OCI-LY3 (cell line): ENCODE measurements around the gene CREBBP.

Experiments used
- H2AFZ ChIP-seq: fragments of 200-600, 300-600 bp; shearing (Covaris generic); 2 replicates; pipeline ENCODE4 v1.6.0; 2014; ENCODE audit warnings: antibody characterized with exemption, low read depth, low read length
- H3K27ac ChIP-seq: fragments of 200-600, 300-600 bp; sonication (generic); 2 replicates; pipeline ENCODE4 v1.5.1; 2014; ENCODE audit warnings: mild to moderate bottlenecking, low read length, moderate library complexity, mixed read lengths
- H3K27me3 ChIP-seq: fragments of 200-600, 300-600 bp; sonication (generic); 2 replicates; pipeline ENCODE4 v1.6.1; 2014; ENCODE audit warnings: low read depth, low read length, mixed read lengths
- H3K36me3 ChIP-seq: fragments of 200-600, 300-600 bp; sonication (generic); replicated peaks from 2 replicates; pipeline ENCODE3; 2014; ENCODE audit warnings: low read depth, low read length, mixed read lengths
- H3K4me1 ChIP-seq: fragments of 300-600, 200-600 bp; sonication (generic); 2 replicates; pipeline ENCODE4 v1.6.1; 2014; ENCODE audit warnings: low read length, mixed read lengths
- H3K4me2 ChIP-seq: fragments of 200-600, 300-600 bp; sonication (generic); 2 replicates; pipeline ENCODE4 v1.6.1; 2014; ENCODE audit warnings: low read length, mixed read lengths
- H3K4me3 ChIP-seq: fragments of 300-600, 200-600 bp; sonication (generic); 2 replicates; pipeline ENCODE4 v1.5.1; 2014; ENCODE audit warnings: antibody characterized with exemption, mild to moderate bottlenecking, low read length, moderate library complexity
- H3K79me2 ChIP-seq: fragments of 300-600, 200-600 bp; shearing (Covaris generic); 2 replicates; pipeline ENCODE4 v1.6.1; 2014; ENCODE audit warnings: mild to moderate bottlenecking, low read length, mixed read lengths
- H3K9ac ChIP-seq: fragments of 300-600, 200-600 bp; shearing (Covaris generic); 2 replicates; pipeline ENCODE4 v1.6.0; 2014; ENCODE audit warnings: mild to moderate bottlenecking, low read length, moderate library complexity
- H3K9me3 ChIP-seq: fragments of 200-600, 300-600 bp; shearing (Covaris generic); 2 replicates; pipeline ENCODE4 v1.6.1; 2014; ENCODE audit warnings: low read length, mixed read lengths; ENCODE audit not compliant: insufficient read depth
- H4K20me1 ChIP-seq: fragments of 200-600, 300-600 bp; sonication (generic); 2 replicates; pipeline ENCODE4 v1.6.1; 2016; ENCODE audit warnings: low read length, mixed read lengths; ENCODE audit not compliant: insufficient read depth
- EZH2phosphoT487 ChIP-seq: fragments of 200-600 bp; shearing (Covaris generic); IDR thresholded peaks from 2 replicates; pipeline ENCODE4 v1.6.1; 2018; ENCODE audit warnings: antibody characterized with exemption, mixed run types, low read depth
- TF ChIP-seq, protein P1 (sequence below): fragments of 200-600, 300-600 bp; sonication (generic); IDR thresholded peaks from 2 replicates; pipeline ENCODE4 v1.5.1; 2014; ENCODE audit warnings: antibody characterized with exemption, low read length, low read depth

The CREBBP gene

DNA sequence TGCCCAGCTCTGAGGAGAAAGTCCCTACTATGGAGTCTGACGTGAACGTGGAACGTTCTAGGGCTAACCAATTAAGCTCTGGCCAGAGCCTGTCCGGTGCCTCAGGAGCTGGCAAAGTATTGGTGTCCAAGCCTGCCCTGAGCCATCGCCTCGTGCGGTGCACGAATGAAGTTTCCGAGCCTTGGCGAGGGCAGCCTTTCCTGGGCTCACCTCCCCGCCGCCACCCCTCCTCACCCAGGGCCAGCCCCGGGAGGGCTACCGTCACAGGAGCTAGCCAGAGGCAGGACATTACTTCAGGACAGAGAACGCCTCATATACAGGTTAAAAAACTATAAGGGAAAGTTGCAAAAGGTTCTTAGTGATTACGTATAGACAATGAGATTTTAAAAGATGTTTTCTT lies 139.6 kb downstream of the CREBBP start:
- Histone ChIP-seq H4K20me1 (no peaks in the 10 kb centered on the region), H3K4me1 (no peaks in the 10 kb centered on the region), H3K36me3 (peaks cover 22% of the 10 kb centered on the region), H3K9me3 (no peaks in the 10 kb centered on the region), H3K4me2 (no peak overlapping the region), H2AFZ (no peak overlapping the region), H3K79me2 (no peaks in the 10 kb centered on the region), H3K27ac (no peak overlapping the region), H3K27me3 (no peaks in the 10 kb centered on the region), H3K4me3 (no peak overlapping the region), H3K9ac (no peak overlapping the region)
- TF ChIP-seq, protein P1, sequence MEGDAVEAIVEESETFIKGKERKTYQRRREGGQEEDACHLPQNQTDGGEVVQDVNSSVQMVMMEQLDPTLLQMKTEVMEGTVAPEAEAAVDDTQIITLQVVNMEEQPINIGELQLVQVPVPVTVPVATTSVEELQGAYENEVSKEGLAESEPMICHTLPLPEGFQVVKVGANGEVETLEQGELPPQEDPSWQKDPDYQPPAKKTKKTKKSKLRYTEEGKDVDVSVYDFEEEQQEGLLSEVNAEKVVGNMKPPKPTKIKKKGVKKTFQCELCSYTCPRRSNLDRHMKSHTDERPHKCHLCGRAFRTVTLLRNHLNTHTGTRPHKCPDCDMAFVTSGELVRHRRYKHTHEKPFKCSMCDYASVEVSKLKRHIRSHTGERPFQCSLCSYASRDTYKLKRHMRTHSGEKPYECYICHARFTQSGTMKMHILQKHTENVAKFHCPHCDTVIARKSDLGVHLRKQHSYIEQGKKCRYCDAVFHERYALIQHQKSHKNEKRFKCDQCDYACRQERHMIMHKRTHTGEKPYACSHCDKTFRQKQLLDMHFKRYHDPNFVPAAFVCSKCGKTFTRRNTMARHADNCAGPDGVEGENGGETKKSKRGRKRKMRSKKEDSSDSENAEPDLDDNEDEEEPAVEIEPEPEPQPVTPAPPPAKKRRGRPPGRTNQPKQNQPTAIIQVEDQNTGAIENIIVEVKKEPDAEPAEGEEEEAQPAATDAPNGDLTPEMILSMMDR: no peak
- TF ChIP-seq EZH2phosphoT487: no peak

DNA sequence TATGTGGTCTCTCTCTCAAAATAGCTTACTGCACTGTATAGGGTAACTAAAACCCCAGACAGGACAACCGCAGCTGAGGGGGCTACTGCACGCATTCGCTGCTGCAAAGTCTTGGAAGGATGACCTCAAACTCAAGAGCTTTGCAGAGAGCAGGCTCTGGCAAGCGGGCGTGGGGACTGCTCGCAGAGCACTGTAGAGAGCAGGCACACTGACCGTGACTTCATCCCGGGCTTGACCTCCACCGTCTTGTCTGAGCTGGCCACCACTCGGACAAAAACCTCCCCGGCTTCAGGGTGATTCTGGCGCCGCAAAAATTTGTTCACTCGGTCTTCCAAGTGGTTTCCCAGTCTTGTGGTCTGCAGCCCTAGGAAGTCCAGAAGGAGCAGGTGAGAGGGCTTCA lies 140.3 kb downstream of the CREBBP start:
- no peaks in the 10 kb centered on the region for H3K4me1 ChIP-seq
- H3K9me3 ChIP-seq: no peaks in the 10 kb centered on the region
- H2AFZ ChIP-seq: no peak overlapping the region
- no peak overlapping the region for H3K4me3 ChIP-seq
- H3K4me2 ChIP-seq: no peak overlapping the region
- H3K27me3 ChIP-seq: no peaks in the 10 kb centered on the region
- no peak overlapping the region for H3K27ac ChIP-seq
- no peaks in the 10 kb centered on the region for H4K20me1 ChIP-seq
- H3K9ac ChIP-seq: no peak overlapping the region
- H3K36me3 ChIP-seq: peaks cover 27% of the 10 kb centered on the region
- no peak for TF ChIP-seq EZH2phosphoT487
- TF ChIP-seq, protein P1: no peak
- no peaks in the 10 kb centered on the region for H3K79me2 ChIP-seq

DNA sequence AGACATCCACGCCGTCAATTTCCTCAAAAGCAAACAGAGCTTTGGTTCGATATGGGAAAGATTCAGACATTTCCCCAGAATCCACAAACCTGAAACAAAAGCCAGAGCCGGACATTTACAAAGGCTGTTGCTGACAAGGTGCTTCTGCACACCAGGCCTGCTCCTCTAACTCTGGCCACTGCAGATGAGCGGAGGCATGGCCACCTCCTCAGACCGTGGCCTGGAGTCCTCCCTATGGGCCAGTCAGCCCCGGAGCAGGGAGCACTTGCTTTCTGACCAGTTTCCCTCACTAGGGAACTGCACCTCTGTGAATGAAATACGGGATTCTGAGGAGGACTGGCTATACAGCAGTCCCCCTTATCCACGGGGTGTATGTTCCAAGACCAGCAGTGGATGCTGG lies 140.9 kb downstream of the CREBBP start:
- no peaks in the 10 kb centered on the region for H4K20me1 ChIP-seq
- no peaks in the 10 kb centered on the region for H3K9me3 ChIP-seq
- H3K79me2 ChIP-seq: no peaks in the 10 kb centered on the region
- no peak overlapping the region for H3K9ac ChIP-seq
- TF ChIP-seq, protein P1: no peak
- TF ChIP-seq EZH2phosphoT487: no peak
- H3K4me3 ChIP-seq: no peak overlapping the region
- peaks cover 30% of the 10 kb centered on the region for H3K36me3 ChIP-seq
- H3K4me2 ChIP-seq: no peak overlapping the region
- H3K27me3 ChIP-seq: no peaks in the 10 kb centered on the region
- H2AFZ ChIP-seq: no peak overlapping the region
- no peak overlapping the region for H3K27ac ChIP-seq
- H3K4me1 ChIP-seq: no peaks in the 10 kb centered on the region

DNA sequence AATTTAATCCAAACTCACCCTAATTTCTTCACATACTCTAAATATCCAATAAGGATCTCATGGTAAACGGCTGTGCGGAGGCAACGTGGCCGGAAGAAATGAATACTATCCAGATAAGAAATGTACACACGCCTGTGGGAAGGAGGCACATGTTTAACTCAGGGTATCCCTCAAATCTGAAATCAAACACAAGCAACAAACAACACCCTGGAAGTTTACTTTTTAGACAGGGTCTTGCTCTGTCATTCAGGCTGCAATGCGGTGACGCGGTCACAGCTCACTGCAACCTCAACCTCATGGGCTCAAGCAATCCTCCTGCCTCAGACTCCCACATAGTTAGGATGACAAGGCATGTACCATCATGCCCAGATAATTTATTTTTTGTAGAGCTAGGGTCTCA lies 142.0 kb downstream of the CREBBP start:
- H3K9ac ChIP-seq: no peak overlapping the region
- H3K4me1 ChIP-seq: no peaks in the 10 kb centered on the region
- H3K27me3 ChIP-seq: no peaks in the 10 kb centered on the region
- TF ChIP-seq EZH2phosphoT487: no peak
- TF ChIP-seq, protein P1: no peak
- H3K4me2 ChIP-seq: no peak overlapping the region
- no peaks in the 10 kb centered on the region for H3K9me3 ChIP-seq
- H3K79me2 ChIP-seq: no peaks in the 10 kb centered on the region
- H4K20me1 ChIP-seq: no peaks in the 10 kb centered on the region
- no peak overlapping the region for H2AFZ ChIP-seq
- H3K27ac ChIP-seq: no peak overlapping the region
- no peak overlapping the region for H3K4me3 ChIP-seq
- H3K36me3 ChIP-seq: peaks cover 31% of the 10 kb centered on the region
